GM03348 (cell line): ENCODE measurements around the gene GPR65.

Experiments used
- DNase-seq: peaks from one replicate; pipeline ENCODE4 v3.0.0; 2012; ENCODE audit warnings: low spot score

Gene GPR65, protein sequence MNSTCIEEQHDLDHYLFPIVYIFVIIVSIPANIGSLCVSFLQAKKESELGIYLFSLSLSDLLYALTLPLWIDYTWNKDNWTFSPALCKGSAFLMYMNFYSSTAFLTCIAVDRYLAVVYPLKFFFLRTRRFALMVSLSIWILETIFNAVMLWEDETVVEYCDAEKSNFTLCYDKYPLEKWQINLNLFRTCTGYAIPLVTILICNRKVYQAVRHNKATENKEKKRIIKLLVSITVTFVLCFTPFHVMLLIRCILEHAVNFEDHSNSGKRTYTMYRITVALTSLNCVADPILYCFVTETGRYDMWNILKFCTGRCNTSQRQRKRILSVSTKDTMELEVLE

DNA sequence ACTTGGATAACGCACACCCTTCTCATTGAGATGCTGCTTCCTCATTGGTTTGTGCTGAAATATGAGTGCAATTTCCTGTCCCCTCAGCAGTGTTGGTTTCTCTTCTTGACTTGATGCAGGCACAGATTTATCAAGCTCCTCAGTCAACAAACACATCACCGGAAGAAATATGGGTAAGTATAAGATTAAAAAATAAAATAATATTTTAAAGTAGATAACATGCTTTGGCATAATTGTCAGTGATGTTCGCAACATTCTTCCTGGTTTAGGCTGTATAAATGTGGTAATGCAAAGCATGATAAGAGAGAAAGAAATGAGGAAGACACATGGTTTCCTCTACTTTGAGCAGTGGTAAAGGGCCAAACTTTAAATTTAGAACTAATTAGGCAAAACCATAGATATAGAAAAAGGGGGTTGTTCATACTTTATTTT is at the start of gene GPR65:
GPR65 (plus strand) TSS at position 86 of the 432 bp plus-strand sequence. CDS start 5,713 bp downstream, outside the sequence.
- peak; percentile 13 for DNase-seq

DNA sequence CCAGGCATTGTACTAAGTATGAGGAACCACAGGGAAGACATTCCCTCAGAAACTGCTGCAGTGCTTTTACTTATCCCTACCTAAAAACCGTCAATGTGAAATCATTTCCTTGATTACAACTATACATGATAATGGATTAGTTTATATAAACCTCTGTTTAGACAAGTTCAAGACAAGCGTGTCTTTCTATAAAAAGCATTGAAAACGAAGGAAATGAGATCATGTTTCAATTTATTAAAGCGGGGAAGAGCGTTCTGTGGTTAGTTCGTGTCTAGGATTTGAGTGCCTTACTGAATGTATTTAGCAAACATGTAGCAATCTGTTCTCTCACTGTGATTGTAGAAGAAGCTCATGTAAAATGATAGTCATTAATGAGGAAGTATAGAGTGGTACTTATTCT is 49.4 kb upstream of the GPR65 start:
- DNase-seq, result no peak

DNA sequence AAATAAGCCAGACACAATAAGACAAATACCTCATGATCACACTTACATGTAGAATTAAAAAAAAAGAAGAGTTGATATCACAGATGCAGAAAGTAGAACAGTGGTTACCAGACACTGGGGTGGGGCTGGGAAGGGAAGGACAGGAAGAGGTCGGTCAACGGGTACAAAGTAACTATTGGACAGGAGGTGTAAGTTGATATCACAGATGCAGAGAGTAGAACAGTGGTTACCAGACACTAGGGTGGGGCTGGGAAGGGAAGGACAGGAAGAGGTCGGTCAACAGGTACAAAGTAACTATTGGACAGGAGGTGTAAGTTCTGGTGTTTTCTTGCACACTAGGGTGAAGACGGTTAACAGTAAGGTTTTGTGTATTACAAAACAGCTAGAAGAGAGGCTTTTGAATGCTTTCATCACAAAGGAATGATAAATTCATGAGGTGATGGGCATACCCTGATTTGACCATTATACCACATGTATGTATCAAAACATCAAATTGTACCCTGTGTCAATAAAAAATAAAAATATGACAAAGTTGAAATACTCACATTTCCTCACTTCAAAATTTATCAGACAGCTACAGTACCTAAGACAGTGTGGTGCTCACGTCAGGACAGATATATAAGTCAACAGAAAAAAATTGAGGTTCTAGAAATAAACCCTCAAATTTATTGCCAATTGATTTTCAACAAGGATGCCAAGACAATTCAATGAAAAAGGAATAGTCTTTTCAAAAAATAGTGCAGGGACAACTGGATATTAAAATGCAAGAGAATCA is 44.7 kb upstream of the GPR65 start:
- no peak for DNase-seq

DNA sequence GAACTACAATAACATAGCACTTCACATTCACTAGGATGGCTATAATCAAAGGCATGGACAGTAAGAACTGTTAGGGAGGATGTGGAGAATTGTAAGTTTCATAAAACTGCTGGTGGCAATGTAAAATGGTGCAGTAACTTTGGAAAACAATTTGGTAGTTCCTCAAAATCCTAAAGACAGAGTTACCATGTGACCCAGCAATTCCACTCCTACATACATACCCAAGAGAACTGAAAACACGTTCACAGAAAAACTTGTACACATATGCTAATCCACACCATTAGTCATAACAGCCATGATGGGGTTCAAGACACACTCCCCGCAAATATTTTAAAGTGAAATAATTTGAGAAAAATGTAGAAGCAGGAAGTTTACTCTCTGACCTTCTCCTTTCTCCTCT is 43.7 kb upstream of the GPR65 start:
- DNase-seq, result no peak

DNA sequence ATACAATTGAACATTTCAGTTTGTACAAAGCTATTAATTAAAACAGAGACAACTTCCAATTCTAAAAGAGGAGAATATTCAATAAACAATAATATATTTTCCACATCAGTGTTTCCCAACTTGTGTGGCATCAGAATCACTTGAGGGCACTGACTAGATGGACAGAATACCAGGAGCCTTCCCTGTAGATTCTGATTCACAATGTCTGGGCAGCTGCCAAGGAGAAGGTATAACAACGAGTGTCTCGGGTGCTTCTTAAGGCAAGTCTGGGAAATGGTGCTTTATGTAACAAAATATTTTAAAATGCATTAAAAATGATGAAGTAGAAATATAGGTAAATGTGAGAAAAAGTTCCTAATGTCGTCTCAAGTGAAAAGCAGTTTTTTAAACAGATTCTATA is 38.1 kb upstream of the GPR65 start:
- DNase-seq, result no peak

DNA sequence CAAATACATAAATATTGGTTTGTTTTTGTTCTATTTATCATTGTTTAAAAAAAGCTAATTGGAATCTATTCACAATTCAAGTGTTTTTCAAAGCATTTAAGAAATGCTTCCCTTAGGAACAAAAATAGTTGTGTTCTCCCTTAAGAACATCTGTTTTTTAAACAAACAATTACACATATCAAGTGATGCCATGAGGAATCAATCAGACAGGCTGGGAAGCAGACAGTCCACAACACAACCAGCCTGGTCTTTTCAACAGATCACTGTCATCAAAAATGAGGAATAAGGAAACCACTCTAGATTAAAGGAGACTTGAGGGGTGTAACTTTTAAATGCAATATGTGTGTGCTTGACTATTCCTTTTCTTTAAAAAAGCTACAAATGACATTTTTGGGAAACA is 37.4 kb upstream of the GPR65 start:
- DNase-seq, result no peak

DNA sequence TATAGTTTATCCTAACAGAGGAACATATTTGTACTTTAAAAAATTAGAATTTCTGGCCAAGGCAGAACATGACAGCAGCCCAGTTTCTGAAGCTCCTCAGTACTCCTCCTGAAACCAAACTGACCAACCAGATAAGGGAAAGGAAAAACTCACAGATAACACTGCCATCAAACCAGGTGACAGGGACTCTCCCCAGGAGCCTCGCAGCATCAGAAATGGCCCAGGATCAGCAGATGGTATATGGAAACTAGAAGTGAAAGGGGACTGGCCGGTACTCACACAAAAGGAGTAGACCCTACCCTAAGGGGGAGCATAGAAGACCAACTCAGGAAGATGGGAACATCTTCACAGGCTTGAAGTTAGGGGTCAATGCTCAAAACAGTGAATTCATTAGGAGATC is 33.9 kb upstream of the GPR65 start:
- no peak for DNase-seq

DNA sequence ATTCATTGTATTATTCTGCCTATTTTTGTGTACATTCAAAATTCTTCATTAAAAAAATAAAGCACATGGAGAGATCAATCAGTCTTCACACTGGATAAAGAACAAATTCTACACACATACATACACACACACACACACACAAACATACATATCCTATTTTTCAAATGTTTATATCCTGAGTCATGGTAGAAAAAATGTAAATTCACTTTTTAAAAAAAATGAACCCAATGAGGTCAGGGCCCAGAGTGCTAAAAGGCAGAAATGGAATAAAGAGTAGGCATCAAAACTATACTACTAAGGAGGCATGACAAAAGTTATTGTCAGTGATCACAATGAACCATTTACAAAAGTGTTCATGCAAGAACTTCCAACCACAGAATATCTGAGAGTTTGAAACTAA is 29.3 kb upstream of the GPR65 start:
- no peak for DNase-seq

DNA sequence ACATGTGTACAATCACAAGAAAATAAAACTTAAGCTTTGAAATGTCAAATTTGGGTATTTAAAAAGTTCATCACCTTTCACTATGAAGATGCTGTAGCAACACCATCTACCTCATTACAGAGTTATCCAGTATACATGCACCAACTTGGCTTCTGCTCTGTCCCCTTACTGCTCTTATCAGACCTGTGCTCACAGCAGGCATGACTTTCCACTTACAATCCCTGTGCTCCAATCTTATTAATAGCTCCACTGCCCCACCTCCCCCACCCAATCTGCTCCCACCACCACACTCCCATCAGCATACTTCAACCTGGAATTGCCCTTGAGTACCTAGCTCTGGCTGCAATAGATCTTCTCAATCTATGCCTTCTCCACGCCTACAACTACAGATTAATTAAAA is 25.2 kb upstream of the GPR65 start:
- no peak for DNase-seq

DNA sequence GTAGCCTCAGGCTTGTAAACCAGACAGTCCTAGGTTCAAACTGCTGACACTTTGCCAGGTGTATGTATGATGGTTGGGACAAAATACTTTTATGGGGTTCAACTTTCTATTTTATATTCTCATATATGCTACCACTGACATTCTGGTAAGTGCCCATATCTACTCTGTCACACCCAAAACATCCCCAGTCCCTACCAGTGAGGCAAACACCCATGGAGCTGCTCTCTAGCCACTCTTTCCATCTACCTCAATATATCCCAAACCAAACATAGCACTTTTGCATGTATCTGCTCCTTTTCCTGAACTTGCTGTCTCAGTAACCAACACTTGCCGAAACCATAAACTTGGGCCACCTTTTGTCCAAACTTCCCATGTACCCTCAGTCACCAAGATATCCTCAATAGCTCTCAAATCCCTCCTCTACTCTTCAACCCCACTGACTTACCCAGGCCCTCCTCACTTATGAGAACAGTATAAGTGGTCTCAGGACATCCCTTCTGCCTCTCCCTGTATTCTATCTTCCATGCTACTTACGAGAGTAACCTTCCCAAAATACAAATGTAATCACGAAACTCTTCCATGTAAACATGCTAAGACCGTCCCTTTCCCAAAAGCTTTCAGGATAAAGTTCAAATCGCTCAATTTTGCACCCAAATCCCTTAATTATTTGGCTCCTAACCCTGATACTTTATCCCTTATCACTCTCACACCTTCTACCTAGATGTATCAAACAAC is 15.5 kb upstream of the GPR65 start:
- no peak for DNase-seq

DNA sequence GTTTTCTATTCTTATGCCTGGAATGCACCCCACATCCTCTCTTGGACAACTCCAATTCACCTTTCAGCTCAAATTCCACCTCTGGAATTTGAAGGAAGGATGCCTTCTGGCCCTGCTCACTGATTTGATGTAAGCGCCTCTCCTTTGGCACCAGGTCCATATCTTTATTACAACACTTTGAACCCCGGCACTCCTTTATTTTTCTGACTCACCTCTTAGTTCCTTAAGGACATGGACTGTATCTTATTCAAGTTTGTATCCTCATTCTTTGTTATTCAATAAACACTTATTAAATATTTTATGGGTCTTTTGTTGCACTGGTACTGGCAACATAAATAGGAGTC is 15.0 kb upstream of the GPR65 start:
- DNase-seq, result no peak

DNA sequence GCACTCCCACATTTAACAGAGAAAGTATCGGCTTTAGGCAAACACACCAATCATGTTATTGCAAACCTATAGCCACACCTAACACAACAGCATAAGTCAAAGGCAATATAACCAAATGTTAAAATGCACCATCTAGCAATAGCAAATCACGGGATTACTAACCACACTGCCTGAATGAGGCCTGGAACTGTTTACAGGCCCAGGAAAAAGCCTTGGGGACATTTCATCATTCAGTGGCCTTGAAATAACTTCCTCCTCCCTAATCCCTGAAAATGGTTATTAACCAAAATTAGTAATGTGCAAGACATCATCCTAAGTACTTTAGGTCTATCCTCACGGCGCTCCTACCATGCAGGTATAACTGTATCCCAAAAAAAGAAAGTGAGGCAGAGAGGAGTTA is 14.3 kb upstream of the GPR65 start:
- no peak for DNase-seq

DNA sequence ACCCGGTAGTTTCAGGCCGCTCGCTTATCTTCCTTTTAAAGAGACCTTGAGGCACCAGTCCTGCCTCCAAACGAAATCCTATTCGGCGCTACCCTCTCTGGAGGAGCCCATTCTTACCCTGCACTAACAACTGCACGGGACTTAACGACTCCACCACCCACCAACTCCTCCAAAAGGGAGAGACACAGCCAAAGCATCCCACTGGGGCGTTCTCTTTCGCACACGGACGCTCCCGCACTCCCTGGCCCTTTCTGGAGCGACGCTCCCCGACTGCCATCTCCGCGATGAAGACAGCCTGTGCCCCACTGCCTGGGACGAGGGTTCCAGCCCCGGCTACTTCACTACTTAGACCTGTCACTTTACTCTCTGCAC is 12.6 kb upstream of the GPR65 start:
- no peak for DNase-seq

DNA sequence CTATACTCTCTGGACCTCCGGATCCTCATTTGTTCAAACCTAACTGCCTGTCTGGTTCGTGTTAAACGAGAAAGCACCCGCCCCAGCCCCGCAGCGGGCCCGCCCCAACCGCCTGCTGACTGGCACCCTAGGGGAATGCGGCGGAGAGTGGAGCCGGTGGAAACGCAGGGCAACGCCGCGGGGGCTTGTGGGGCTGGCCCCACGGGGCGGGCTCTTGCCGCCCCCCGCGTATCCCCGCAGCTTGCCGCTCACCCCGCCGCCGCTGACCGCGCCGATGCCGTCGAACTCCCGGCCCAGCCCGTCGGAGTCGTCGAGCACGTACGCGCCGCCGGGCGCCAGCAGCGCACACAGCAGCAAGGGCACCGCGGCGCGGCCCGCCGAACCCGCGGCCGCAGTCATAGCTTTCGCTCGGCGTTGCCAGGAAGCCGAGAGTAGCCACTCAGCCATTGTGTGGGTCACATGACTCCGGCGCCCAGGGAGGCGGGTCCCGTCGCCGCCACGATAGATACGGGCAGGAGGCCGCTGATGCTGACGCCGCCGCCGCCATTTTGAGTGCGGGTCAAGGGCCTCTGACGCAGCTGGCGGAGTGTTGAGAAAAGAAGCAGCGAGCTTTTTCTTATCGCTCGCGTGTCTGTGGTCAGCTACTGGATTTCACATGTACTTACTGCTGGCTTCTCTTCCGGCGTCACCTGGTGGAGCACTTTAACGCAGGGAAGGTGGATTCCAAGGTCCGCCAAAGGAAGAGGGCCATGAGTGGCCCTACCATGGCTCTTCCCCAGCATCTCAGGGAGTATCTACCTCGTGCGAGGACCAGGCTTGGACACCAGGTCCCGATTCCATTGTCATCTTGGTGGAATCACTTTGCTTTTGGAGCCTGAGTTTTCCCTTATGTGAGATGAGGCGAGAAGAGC is 12.0 kb upstream of the GPR65 start, which contains the start of gene GALC:
GALC (minus strand) TSS at position 465 of the 911 bp plus-strand sequence; CDS start at position 447, 18 bp downstream.
- DNase-seq, result peak; percentile 94

DNA sequence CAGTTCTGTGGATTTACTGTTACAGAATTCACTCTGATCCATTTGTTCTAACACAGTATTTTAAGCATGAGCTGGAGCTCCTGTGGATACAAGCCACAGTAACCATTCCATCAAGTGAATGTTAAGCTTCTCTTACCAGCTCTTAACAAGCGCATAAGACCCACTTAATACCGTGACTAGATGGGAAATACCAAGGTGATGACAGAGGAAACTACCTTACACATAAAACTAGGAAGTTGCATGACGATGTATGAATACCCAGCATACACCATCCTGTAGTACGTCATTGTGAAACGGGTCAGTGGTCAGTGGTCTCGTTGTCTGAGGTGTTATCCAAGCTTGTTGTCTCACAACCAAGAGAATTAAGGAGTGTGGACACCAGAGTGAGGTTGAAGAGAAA is 10.0 kb upstream of the GPR65 start:
- no peak for DNase-seq

DNA sequence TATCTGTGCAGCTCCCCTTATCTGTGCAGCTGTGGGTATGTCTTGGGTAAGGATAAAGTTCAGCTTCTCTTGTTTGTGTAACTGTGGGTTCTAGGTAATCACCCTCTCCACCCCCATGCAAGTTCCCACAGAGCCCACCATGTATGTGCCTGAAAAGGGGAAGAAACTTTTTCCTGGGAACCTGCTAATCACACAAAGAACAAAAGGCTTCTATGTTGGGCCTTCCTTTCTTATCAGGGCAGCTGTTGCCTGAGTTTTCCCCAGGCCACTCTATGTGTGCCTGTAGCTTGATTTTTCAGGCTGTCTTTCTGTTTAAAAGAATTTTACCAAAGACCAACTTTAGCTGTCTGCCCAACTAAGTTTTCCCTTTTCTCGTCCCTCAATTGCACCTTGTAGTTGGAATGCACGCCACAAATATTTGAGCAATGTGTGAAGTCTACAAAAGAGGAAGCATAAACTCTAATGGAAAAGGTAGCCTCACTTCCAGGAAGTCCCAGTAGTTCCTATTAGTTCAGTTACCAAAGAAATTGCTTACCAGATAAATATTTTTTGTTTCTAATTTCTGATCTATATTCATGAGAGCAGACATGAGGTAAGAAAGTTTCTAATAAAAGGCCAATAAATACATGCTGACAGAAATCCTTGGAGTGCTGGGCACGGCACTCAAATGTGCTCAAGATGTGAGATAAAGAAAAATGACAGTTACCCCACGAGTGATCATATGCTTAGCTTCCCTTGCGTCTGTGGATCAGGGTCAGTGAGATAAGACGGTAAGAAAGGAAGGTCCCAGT is 9.2 kb upstream of the GPR65 start:
- DNase-seq, result no peak

DNA sequence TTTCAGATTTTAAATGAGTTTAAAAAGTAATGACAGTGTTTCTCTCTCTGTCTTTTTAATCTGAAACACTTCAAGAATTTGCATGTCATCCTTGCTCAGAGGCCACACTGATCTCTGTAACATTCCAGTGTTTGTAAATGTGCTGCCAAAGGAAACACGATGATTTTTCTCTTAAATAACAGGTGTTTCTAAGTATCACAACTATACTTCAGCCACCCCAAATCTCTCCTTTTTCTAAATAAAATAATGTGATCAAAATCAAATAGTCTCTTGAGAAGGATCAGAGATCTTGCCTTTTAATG is 8.7 kb upstream of the GPR65 start:
- no peak for DNase-seq

DNA sequence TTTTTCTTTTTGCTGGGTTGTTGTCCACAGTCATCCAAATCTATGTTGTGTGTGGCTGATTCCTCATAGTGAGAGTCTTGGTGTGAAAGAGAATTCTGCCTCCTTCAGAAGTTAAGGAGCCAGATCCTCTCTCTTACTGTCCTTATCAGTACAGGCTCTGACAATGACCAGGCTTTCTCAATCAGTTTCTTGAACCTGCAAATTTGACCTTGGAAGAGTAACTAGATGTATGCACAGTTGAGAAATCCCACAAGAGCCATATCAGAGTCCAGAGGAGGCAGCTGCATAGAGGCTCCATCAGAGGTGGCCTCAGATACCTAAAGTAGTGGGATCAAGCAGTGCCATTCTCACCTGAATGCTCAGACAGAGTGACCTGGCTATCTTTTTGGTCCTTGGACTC is 6.5 kb upstream of the GPR65 start:
- DNase-seq, result no peak

DNA sequence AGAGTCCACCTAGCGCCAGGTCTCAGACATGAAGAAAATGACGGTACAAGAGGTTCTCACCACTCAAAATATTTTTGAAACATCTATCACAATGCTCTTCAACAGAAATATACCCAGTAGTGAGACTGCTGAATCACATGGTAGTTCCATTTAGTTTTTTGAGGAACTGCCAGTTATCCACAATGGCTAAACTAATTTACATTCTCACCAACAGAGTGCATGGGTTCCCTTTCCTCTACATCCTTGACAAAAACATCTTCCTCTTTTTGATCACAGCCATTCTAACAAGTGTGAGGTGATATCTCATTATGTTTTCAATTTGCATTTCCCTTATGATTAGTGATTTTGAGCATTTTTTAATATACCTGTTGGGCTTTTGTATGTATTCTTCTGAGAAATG is 5.7 kb upstream of the GPR65 start:
- DNase-seq, result no peak

DNA sequence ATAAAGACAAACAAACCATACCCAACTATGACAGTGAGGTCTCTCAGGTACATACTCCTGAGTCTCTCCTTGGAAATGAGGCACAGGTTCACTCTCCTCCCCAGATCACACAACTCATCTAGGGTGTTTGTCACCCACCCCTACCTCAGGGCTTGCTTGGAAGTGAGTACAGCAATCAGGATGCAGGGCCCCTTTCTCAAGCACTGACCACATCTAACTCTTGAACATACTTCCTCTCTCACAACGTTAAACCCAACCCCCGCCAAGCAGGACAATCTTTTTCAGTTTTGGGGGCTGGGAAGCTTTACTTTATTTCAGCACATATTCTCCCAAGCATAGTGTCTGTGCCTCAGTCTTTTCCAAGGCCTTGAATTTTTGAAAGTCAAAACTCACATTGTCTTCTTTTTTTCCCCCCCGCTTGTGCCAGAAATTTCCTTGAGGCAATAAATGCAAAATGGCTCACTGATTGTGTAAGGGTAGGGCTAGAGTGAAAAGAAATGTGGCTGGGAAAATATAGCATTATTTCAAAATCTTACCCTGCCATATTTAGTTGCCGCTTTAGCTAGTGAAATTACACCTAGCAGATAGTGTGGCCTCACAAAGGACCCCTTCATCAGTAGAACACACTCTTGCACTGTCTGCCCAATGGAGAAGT is 2.4 kb upstream of the GPR65 start:
- DNase-seq, result no peak

DNA sequence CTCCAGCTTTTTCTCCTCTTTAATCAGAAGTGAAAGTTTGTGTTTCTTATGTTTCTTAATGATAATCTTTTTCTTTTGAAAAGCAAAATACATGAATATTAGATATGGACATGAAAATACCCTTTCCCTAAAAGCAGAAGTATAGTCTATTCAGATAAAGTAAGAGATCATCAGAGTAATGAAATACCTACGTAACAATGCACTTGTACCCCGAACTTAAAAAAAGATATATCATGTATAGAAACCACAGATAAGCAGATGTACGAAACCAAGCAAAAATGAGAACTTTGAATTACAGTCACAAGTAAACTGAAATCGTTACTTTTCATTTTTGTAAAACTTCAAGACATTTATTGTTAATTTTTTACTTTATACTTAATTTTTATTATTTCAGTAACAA is 1.5 kb upstream of the GPR65 start:
- DNase-seq, result no peak
